ENCODE results near the gene IQCN.

- TF ChIP-seq CTCF (conservative IDR thresholded peaks at IDR 0.05; ENCODE audit: low read depth, low read length) (no peak), USF2 (IDR thresholded peaks at IDR 0.05; ENCODE audit: low read depth, low read length) (no peak), RAD21 (IDR thresholded peaks at IDR 0.05; ENCODE audit: low read length) (no peak), BHLHE40 (IDR thresholded peaks at IDR 0.05; ENCODE audit: low read depth, low read length) (no peak), RFX5 (IDR thresholded peaks at IDR 0.05; ENCODE audit: low read depth, low read length) (no peak), MAZ (IDR thresholded peaks at IDR 0.05; ENCODE audit: borderline replicate concordance, low read depth, low read length) (no peak), POLR2A (IDR thresholded peaks at IDR 0.05; ENCODE audit: low read depth, low read length) (no peak), FOS (IDR thresholded peaks at IDR 0.05; ENCODE audit: low read depth, low read length) (no peak), ELK1 (IDR thresholded peaks at IDR 0.05; ENCODE audit: borderline replicate concordance, low read depth, low read length) (no peak), CEBPB (IDR thresholded peaks at IDR 0.05; ENCODE audit: low read depth, low read length) (no peak), RCOR1 (IDR thresholded peaks at IDR 0.05; ENCODE audit: insufficient replicate concordance, low read length) (no peak), MAFK (IDR thresholded peaks at IDR 0.05; ENCODE audit: low read depth, low read length) (no peak)
Observed at GRCh38 chr19:18264137-18264854, 10.0 kb downstream of the IQCN start.

All from IMR-90 (cell line).